Activated CD4-positive, alpha-beta T cell treated with anti-CD3 and anti-CD28 coated beads, Interleukin-2, amount 50 U/mL, for 16 hours (primary cell): Measurements from ENCODE around the gene SH3YL1.
A peak's percentile ranks its signal among the peaks of the same experiment; 100 is the strongest.

Experiments
- DNase-seq: peaks from one replicate; pipeline ENCODE4 v3.0.0-alpha.2; 2020

Gene SH3YL1

GRCh38 chr2:263774-264492, at the start of gene SH3YL1:
Gene SH3YL1 (minus strand): TSS chr2:264032. CDS start chr2:263984, 48 bp downstream.
- peak; percentile 18 for DNase-seq

- DNase-seq: no peak
Measured at GRCh38 chr2:310994-311393, 47.2 kb upstream of the SH3YL1 start.

DNA sequence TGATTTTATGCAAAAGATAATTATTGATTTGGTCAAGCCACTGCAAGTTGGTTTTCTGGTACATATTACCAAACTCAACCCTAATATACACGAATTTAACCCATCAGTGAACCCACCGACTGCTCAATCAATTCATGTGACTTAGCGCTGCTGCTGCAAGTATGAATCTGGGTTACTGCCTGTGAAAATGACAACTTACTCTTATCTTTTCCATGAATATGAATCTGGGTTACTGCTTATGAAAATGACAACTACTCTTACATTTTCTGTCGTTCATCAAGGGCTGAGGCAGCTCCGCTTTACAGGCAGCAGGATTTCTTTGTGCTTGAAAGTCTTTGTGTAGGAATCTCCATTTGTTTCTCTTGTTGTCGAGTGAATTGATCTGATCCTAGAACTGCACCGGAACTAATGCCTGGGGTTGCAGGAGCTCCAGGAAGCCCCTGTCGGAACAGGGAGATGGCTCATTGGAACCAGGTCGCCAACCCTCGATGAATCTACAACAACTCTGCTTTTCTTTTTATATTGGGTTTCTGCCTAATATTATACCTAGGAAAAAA, 46.2 kb upstream of the SH3YL1 start:
- DNase-seq: no peak

- no peak for DNase-seq
Measured at GRCh38 chr2:309148-309953, 45.5 kb upstream of the SH3YL1 start.

GRCh38 chr2:305366-305765, 41.5 kb upstream of the SH3YL1 start:
- DNase-seq: no peak

- DNase-seq: no peak
Measured at GRCh38 chr2:296354-296753, 32.5 kb upstream of the SH3YL1 start.

- no peak for DNase-seq
Measured at GRCh38 chr2:295090-295489, 31.3 kb upstream of the SH3YL1 start.

DNA sequence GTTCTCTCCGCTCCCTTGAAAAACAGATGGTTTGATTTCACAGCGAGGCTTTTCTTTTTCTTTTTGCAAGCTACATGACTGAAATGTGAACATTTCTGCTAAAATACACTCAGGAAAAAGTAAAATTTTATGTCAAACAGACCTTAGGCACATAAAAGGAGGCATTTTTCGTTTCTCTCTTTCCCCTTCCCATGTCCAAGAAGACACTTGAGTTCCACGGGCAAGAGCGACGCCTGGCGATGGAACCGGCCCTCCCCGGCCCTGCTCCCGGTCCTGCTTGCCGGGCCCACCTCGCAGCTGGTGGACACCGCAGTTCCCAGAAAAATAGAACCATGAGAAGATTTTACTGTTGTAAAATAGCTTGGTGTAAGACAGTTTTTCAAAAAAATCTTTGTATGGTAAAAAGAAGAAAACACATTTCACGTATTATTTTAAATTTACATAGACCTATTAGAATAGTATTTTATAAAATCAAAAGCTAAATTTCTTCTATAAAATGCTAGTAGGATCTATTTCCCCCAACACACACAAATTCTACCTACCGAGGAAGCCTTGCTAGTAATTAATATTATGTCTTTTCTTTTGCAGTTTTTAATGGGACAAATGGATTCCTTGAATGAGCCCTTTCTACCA, 26.4 kb upstream of the SH3YL1 start:
- peak; percentile 29 for DNase-seq

GRCh38 chr2:289362-290089, 25.7 kb upstream of the SH3YL1 start:
- no peak for DNase-seq

DNA sequence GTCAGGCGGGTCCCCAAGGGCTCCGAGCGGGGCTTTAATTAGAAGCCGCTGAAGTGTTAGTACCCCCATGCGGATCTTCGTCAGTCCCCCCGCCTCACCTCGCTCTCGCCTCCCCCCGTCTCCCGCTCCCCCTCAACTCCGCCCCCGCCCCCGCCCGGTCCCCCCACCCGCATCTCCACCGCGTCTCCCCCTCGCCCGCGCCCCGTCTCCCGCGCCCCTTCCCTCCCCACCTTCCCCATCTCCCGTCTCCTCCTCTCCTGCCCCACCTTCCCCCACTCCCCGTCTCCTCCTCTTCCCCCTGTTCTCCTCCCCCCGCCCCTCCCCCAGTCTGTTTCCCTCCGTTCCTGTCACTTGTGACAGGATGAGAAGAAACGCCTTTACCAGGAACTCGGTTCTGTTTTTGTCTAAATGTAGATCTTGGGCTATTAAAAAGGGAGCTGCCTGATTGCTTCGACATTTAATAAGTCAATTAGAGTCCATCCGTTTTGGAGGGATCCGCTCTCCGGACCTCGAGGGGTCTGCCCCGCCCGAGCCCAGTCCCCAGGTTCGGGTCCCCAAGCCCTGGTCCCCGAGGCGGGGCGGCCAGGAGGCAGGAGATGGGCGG, 25.0 kb upstream of the SH3YL1 start:
- DNase-seq: no peak

DNA sequence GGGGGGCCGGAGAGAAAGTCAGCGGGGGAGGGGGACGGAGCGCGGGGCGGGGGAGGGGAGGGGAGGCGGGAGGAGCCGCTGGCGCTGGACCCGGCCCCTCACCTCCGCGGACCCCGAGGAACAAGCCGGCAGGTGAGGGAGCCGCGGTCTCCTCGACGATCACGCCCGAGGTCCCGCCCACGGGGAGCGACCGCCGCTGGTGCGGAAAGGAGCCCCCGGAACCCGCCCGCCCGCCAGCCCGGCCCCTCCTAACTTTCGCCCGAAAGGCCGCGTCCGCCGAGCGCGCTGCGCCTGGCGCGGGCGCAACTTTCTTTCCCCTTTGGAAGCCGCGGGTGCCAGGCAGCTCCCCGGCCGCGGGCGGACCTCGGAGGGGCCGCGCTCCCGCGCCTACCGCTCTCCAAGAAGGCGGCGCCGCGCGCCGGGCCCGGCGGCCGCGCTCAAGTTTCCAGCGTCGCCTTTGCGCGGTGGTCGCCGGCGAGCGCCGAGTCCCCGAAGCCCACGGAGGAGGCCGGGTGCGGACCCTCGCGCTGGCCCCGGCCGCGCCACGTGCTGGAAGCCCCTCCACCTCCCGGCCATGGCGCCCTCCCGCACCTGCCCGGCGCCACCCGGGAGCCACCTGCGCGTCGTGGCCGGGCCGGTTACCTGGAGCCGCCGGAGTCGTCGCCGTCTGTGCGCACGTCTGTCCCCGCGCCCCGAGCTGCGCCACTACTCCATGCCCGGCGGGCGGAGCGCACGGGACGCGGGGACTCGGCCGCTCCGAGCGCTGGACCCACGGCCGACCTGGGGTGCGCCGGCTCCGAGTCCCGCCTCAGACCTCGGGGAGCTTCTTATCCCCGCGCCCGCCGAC, 24.3 kb upstream of the SH3YL1 start, which contains the start of gene ALKAL2:
TSS of gene ALKAL2 (minus strand) at position 181 of the 847 bp plus-strand sequence. CDS start 256 bp downstream, outside the sequence.
- DNase-seq: no peak

GRCh38 chr2:287471-287885, 23.6 kb upstream of the SH3YL1 start:
- DNase-seq: no peak

DNA sequence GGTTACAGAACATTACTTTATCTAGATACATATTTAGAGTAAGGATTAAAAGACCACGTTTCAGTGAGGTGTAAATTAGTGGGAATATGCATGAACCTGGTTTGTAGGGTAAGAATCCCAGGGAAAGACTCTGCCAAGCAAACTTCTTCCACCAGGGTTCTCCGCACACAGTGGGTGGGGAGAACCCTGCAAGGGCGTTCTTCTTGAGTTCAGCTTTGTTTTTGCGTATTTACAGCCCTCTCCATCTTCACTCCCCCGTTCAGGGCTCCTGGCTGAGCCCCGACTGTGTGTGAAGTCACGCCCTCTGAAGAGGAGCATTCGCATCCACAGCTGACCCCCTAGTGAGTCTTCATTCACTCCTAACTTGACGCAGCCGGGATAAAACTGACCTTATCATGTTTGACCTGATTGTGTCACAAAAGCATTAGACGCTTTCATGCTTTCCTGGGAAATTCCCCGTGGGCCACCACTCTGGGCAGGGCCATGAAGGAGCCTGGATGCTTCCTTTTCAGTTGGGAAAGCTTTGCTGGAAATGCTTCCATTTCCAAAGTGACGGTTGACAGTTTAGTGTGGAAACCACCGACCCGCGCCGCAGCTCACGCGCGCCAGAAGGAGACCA, 23.1 kb upstream of the SH3YL1 start:
- no peak for DNase-seq

DNA sequence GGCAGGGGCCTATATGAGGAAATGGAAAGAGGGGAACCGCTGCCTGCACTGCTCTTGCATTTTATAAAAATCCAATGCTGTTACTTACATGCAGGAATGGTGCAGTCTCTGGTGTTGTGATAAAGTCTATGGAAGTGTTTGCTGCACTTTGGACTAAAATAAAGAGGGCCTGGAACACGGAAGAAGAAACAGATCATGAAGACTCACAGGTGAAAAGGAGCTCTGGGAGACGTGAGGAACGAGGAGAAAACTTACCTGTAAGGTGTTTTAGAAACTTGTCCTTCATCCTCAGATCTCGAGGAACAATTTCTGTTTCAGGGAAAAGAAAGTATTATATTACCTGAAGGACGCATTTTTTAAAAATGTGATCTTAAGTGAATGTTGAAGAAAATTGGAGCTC, 22.2 kb upstream of the SH3YL1 start:
- DNase-seq: no peak

- no peak for DNase-seq
Measured at GRCh38 chr2:285531-285930, 21.7 kb upstream of the SH3YL1 start.

DNA sequence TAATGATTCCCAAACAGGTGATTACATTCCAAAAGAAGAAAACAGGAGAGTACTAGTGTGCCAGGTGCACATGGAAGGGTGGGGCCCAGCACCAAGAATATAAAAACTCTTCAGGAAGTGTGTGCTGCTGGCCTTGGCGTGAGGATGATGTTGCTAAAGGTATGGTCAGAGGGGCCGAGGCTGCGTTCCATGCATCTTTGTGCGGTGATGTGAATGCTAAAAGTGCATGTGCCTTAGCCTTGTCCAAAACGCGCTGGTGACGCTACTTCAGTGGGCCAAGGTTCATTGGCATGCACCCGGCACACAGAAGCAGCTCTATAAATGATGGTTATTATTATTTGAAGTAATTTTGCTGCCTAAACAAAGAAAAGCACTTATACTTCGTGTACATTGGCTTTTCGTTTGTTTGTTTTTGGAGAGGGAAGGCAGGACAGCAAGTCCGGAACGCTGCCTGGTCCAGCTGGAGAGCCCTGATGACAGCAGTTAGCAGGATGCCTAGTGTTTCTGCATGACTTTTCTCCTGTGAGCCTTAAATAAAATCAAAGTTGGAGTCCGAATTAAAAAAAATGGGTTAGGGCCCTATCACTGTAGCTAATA, 21.2 kb upstream of the SH3YL1 start:
- DNase-seq: no peak

DNA sequence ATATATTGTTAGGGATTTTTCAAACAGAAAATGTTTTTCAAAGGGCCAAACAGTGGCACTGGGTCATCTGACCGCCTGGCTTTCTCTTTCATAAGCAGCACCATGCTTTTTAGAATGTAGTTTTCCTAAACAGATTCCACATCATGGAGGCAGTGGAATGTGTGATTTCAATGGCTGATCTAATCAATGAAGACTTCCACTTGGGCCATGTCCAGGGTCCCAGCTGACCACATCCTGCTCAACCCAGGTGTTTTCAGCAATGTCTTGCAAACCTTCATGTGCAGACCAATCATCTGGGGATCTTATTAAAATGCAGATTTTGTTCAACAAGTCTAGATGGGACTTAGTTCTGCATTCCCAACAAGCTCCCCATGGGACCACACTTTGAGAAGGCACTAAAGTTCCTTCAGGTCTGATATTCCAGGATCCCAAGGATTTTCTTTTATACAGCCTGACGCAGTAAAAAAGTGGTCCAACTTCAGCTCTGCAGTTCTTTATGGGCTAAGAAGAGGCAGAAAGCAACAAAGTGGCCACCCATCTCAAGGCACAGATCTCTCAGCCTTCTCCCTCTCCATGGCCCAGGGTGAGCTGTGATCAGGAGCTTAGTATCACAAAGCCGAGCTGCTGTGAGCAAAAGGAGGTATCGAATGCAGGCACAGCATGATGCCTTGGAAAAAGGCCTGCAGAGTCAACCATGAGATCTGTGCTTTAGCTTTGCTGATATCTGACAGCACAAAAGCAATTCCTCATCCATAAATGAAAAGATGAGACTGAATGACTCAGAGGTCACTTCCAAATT, 20.4 kb upstream of the SH3YL1 start:
- no peak for DNase-seq

- no peak for DNase-seq
Measured at GRCh38 chr2:282371-283263, 18.8 kb upstream of the SH3YL1 start.
